GM21576 (cell line): Measurements from ENCODE around the gene IMPDH2.

Source experiments
- ATAC-seq: cut with Tn5 transposase; IDR thresholded peaks from one replicate; pipeline ENCODE4 v1.9.1; 2021; ENCODE audit warnings: mild to moderate bottlenecking, moderate library complexity; ENCODE audit not compliant: unreplicated experiment

Gene IMPDH2

DNA sequence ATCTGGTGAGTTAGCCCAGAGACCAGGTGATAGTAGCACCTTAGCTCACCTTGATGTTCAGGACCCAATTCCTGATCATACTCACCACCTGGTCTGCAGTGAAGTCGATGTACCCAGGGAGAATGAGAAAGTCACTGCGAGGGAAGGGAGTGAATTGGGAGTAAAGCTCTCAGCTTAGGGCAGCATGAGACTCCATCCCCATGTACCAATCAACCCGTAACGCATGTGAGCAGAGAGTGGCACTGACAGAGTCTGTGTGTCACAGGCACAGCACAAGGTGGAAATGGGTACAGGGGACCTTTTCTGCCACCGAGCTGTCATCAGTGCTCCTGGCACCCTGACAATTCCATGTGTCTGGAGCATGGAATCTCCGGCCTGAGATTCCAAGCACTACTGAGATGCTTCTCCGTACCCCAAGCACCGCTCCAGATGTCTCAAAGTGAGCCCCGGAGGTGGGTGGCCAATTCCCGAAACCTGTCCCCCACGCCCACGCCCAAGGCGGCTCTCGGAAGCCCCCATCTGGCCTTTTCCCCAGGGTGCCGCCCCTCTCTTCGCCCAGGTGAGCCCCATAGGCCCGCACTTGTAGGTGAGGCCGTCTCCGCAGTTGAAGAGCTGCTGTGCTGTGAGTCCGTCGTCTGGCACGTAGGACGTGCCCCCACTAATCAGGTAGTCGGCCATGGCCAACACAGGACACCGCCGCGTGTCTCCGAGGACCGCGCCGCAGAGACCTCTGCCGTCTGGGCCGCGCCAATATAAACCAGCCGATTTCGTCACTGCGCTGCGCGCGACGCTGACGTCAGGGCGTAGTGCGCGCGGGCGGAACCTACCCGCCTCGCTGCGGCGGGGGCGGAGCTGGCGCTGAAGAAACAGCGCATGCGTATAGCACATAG, at the start of gene IMPDH2:
TSS of gene IMPDH2 (minus strand) at position 726 of the 890 bp plus-strand sequence. CDS start at position 678, 48 bp downstream.
- ATAC-seq = peak; percentile 91

DNA sequence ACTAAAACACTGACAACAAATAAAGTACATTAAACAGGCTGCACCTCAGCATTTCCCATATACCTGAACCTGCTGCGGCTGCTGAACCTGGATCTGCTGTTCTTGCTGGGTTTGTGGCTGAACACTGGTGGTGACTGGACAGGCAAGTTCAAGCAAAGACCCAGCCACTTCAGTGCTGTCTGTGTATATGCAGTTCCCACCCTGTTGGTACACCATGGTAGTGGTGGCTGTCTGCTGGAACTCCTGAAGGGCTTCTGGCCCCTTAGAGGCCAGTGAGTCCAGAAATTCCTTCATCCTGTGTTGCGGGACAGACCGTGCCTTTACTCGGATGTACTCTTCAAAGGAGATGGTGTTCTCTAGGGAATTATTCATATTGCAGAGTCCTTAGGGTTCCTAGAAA, 47.4 kb upstream of the IMPDH2 start:
- ATAC-seq = no peak

DNA sequence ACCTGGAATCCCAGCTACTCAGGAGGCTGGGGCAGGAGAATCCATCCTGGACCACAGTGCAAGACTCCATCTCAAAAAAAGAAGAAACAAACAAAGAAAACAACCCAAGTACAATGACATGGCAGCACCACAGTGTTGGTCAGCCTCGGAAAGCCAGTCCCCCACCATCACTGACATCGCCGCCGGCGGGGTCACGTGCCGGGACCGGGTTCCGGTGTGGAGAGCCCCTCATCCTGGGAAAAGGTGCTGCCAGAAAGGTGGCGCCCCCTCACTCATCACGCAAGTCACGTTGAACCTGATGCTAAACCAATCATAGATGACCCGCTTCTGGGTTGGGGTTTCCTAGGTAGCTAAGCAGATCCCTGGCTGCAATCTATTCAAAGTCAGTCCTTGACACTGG, 46.9 kb upstream of the IMPDH2 start:
- no peak for ATAC-seq

DNA sequence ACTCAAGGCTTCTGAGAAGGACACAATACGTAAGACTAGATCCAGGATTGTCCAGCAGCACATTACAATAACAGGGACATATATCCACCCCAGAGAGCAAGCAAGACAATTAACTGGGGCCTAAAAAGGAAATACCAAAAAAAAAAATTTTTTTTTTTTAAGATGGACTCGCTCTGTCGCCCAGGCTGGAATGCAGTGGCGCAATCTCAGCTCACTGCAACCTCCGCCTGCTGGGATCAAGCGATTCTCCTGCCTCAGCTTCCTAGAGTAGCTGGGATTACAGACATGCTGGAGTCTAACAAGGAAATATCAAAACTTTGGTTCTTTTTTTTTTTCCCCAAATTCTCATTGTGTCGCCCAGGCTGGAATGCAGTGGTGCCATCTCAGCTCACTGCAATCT, 28.8 kb upstream of the IMPDH2 start:
- no peak for ATAC-seq

DNA sequence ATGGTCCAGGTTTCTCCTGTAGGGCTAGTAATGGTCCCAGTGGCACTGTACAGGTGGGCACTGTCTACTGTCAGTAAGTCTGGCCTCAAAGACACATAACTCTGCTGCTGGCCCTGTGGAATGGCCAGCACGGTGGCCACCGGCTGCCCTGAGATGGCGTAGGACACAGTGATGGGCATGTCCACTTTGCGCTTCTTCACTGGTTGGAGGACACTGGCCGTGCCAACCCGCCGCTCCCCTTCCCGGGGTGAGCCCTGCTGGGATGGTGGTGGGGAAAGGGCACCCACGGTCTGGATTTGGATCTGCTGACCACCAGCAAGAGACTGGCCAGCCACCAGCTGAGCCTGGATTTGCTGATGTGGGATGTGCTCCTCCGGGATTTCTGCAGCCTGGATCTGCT, 28.1 kb upstream of the IMPDH2 start:
- no peak for ATAC-seq

DNA sequence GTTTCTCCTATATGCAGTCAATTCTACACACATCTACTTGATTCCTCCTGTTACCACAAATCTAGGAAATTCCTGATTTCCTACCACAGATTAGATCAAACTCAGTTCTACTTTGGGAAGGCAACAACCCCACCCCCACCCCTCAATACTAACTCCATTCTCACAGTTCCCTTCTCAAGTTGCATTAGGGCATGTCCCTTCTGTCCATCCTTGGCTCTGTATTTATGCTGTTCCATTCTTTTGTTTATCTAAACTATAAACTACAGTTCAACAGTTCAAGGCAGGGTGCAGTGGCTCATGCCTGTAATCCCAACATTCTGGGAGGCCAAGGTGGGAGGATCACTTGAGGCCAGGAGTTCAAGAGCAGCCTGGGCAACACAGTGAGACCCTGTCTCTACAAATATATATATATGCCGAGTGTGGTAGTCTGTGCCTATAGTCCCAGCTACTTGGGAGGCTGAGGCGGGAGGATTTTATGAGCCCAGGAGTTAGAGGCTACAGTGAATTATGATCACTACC, 25.2 kb upstream of the IMPDH2 start:
- no peak for ATAC-seq

DNA sequence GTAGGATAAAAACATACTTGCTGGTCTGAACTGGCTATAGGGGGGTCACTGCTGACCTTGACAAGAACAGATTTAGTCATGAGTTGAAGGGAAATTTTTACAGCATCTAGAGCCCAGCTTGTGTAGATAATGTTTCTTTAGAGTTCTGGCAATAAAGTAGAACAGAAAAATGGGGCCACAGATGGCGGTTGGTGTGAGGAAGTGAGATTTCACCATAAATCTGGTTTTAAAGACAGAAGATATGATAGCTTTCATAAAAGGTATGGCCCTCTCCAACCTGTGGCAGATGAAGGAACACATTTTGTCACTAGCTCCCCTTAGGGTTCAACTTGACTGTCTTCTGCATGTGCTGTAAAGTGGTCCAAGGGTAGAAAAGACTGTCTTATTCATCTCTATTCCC, 24.3 kb upstream of the IMPDH2 start:
- no peak for ATAC-seq

DNA sequence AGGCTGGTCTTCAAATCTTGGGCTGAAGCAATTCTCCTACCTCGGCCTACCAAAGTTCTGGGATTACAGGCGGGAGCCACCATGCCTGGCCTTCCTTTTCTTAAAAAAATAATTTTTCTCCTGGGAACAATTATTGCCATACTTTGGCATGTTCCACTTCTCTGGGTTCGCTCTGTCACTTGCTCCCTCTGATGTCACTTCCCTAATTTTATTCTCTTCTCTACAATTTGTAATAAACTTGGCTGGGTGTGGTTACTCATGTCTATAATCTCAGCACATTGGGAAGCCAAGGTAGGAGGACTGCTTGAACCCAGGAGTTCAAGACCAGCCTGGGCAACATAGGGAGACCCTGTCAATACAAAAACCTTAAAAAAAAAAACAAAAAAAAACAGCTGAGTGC, 6.1 kb upstream of the IMPDH2 start:
- no peak for ATAC-seq

DNA sequence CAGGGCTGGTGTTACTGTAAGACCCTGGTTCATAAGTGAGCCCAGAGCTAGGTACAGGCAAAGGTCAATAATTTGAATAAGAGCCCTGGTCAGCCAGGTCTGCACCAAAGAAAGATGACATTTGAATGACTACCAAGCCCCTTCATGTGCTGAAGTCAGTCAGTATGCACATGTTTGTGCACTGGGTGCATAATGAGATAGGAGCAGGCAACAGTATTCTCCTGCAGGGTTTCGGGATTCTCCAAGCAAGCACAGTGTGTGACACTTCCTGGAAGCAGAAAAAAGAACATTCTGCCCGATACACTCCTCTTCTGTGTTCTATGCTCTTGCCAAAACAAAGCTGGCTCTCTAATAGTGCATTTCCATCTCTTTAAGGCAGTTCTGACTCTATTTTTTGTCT, 5.5 kb upstream of the IMPDH2 start:
- no peak for ATAC-seq

DNA sequence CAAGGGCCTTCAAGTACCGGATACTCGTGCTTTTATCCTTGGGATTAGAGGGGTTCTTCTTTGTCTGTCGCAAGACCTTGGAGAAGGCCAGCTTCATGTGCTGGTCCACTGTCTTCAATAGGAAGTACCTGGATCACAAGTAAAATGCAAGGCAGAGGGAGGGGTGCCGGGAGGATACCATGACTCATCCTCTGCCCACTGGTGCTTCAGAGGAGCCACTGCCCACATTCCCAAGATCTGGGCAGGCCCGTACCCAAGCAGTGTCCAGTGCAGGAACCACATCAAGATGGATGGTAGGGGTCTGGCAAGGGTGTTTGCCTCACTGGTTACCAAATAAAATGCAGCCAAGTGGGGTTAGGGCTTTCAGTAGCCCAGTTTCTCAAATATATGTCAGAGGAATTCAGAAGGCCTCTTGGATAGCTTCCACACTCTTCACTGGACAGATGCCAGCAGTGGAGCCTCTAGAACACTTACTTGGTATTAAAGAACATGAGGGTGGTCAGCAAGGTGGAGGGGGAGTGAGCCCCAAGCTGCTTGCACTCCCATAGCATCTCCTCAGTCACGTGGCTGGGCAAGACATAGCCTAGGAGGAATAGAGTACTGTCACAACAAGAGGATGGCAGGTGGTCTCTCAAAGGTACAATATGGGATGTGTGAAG, 3.6 kb upstream of the IMPDH2 start:
- ATAC-seq = no peak

DNA sequence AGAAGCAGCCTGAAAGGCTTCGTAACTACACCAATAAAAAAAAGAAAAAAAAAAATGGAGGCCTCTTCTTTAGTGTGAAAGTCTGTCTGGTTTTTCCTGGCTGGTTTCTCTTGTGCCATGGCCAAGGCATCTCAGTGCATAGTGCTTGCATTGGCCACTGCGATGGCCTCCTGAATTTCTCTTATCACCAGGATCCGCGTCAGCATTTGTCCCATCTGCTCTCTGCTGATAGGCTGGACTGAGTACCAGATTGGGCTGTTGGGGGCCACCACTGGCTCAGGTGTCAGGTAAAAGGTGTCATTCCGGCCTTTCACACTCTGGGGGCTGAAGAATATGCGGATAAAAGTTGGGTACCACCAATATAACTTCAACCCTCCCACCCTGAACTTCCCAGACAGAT, 1.1 kb upstream of the IMPDH2 start:
- ATAC-seq = no peak

DNA sequence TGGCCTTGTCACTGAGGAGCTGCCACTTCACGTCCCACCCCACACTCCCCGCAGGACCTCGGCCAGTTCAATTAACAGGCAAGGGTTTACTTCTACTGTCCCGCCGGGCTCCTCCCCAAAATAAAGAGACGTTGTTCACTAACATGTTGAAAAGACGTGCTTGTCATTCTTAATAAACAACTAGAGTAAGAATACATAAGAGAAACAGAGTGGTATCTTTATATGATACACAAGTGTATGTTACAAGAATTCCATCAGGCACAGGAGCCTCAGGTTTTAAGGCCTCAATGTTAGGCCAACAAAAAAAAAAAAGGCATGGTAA, 326 bp upstream of the IMPDH2 start:
- no peak for ATAC-seq

DNA sequence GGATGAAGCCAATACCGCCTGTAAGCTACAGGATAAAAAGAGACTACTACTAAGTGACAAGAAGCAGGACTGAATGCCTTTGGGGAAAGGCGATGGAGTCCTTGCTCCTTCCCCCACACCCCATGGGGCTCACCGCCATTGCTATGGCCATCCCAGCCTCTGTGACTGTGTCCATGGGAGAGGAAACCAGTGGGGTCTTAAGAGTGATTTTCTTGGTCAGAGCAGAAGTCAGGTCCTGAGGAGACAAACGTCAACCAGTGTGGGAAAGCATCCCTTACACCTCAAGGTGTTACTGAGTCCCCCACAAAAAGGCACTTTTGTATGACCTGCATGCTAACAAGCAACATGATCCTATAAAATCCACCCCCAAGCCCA, 913 bp downstream of the IMPDH2 start:
- ATAC-seq = no peak

DNA sequence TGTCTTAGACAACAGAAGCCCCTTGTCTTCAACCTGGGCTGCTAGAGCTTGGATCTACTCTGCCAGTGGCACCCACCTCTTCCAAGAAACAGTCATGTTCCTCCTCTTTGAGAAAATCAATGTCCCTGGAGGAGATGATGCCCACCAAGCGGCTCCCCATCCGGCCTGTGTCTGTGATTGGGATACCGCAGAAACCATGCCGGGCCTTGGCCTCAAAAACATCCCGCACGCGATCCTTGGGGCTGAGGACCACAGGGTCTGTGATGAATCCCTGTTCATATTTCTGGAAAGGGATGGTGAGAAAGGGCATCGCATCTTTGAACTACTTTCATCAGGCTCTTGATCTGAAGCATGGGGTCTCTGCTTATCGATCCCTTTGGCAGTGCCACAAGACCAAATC, 1.6 kb downstream of the IMPDH2 start:
- ATAC-seq = no peak

DNA sequence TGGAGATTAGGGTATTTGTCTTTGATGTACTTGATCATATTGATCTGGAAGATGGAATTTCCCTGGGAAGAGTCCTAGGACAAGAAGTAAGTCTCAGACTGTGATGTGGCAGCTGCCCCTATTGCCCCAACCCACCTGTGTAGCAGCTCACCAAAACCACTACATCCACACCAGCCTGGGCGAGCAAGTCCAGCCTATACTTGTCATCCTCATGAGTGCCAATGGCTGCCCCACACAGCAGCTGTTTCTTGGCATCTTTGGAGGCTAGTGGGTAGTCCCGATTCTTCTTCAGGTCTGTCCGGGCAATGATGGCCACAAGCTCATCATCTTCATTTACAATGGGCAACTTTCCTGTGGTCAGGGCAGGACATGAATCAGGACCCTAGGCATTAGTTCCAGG, 2.7 kb downstream of the IMPDH2 start:
- no peak for ATAC-seq

DNA sequence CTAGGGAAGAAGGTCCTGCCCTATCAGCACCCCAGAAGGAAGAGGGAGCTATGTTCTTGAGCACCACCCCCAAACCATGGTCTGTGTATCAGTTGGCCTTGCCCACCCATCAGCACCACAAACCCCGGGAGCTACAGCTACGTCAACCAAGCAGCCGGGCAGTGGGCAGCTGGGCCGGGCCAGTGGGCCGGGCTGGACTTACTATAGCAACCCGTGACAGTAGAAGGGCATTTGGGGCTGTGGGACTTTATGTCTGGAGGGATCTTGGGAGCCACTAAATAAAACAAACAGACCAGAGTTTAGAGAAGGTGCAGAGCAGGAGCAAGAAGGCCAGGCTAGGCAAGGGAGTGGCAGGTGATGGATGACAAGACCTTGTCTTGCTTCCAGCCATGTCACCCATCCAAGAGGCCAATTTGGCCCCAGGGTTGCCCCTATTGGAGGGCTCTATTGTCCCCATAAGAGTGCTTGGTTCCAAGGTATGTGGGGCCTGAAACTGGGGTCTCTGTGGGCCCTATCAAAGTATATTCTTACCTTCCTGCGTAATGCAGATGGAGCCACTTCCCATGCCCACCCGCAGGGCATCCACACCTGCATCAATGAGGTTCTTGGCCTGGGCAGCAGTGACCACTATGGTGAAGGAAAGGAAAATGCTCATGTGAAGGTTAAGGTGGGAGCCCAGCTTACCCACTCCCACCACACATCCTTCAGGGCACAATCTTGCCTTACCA, 3.2 kb downstream of the IMPDH2 start:
- ATAC-seq = no peak

DNA sequence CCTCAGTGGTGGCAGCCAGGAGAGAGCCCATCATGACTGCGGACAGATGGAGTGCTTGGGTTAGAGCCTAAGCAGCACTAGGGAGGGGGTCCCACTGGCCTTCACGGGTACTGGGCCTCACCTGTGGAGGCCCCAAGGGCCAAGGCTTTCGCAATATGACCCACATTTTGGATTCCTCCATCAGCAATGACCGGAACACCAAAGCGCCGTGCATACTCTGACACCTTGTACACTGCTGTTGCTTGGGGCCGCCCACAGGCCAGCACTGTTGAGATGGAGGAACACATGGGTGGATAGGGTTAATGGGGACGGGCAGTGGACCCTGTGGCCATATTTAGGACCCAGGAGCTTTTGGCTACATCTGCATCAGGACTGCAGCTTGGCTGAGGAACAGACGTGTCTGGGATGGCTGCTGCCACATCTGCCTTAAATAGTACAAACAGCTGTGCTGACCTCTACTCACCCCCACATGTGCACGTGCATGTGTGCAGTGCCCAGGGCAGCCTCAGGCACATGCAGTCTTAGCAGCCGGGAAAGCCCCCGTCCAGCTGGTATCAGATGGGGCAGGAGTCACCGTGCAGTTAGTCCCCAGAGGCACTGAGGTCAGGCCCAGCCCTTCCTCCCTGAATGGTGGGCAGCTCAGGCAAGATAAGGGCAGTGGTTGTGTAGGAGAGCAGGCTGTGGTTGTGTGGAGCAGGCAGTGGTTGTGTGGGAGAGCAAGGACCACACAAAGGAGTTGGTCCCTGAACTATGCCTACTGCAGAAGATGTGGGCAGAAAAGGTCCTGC, 4.0 kb downstream of the IMPDH2 start:
- no peak for ATAC-seq

DNA sequence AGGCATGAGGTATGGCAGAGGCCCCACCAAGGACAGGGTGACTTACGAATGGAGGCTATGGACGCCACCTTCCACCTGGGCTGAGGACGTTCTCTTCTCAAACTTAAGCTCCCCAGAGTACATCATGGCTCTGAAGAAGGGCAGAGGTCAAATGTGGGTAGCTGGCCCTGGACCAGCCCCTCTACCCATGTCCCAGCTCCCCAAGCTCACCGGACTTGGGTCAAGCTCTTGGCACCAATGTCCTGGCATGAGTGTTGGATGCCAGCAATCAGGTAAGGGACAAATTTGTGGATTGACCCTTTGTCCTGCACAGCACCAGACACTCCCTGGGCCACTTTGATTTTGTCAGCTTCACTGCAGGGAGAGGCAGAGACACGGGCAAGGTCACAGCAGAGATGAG, 4.7 kb downstream of the IMPDH2 start:
- no peak for ATAC-seq

DNA sequence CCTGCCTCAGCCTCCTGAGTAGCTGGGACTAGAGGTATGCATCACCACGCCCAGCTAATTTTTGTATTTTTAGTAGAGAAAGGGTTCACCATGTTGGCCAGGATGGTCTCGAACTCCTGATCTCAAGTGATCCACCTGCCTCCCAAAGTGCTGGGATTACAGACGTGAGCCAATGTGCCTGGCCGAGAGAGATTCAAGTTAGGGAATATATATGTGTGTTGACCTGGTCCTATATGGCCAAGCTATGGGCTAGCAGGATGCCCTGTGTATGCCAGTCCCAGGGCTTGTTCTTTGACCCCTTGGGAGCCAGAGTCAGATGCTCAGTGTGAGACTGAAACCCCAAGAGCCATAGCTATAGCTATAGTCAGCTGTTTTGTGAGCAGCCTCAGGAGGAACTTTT, 5.4 kb downstream of the IMPDH2 start:
- no peak for ATAC-seq

DNA sequence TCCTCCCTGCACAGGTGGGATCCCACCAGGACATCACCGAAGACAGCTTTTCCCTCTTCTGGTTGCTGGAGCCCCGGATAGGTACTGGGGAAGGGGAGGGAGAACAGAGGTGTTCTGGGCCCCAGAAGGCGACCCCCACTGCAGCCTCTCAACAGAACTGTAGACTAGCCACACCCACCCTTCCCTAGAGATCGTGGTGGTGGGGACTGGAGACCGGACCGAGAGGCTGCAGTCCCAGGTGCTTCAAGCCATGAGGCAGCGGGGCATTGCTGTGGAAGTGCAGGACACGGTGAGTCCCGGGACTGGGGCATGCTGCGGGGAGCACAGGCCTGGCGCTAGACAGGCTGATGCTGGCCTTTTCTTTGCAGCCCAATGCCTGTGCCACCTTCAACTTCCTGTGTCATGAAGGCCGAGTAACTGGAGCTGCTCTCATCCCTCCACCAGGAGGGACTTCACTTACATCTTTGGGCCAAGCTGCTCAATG, 6.5 kb downstream of the IMPDH2 start:
- no peak for ATAC-seq
